SK-N-SH (cell line): ENCODE measurements around the gene FCRL6. TPM values are rescaled to one million over a fixed set of nuclear protein-coding genes. Genes with fewer than 3 reads are reported as not detected.

ENCODE experiments used
- CTCF ChIA-PET: fragments of 300-600, 350-600 bp; formaldehyde crosslinking; extraction: SDS; loops from one replicate; lab custom pipeline; 2021; lab: Yijun Ruan, JAX
- POLR2A ChIA-PET: fragments of 350-600 bp; sonication (Branson Sonifier 250); formaldehyde crosslinking; extraction: SDS; loops from one replicate; lab custom pipeline; 2020; ENCODE audit warnings: antibody characterized with exemption, inconsistent platforms; lab: Yijun Ruan, JAX
- DNase-seq: peaks from one replicate; pipeline ENCODE4 v3.0.0; 2012
- H2AFZ ChIP-seq: fragments of 200-600 bp; sonication (generic); 2 replicates; pipeline ENCODE4 v1.8.1; 2016; ENCODE audit warnings: antibody characterized with exemption, mild to moderate bottlenecking, low read depth
- H3F3A ChIP-seq: fragments of 200-600 bp; sonication (generic); replicated peaks from 2 replicates; pipeline ENCODE3; 2016; ENCODE audit warnings: antibody characterized with exemption, mild to moderate bottlenecking; ENCODE audit not compliant: insufficient read depth
- H3K27ac ChIP-seq, 2 experiments: fragments of 200-500 bp in 1 of 2; fragments of 200-600 bp in 1 of 2; sonication (Bioruptor generic) in 1 of 2; sonication (generic), shearing (Covaris generic) in 1 of 2; 2 replicates each; pipeline versions ENCODE4 v1.5.1 to v1.6.1; 2014 to 2016; ENCODE audit warnings: low read depth in 2 of 2, inconsistent platforms in 1 of 2, low read length in 1 of 2, mild to moderate bottlenecking in 1 of 2, mixed read lengths in 1 of 2
- H3K27me3 ChIP-seq: fragments of 200-600 bp; sonication (generic), shearing (Covaris generic); 2 replicates; pipeline ENCODE4 v1.6.1; 2016; ENCODE audit warnings: mixed run types; ENCODE audit not compliant: insufficient read depth
- H3K36me3 ChIP-seq, 2 experiments: fragments of 200-500 bp in 1 of 2; fragments of 200-600 bp in 1 of 2; sonication (Bioruptor generic) in 1 of 2; sonication (generic) in 1 of 2; replicated peaks in 1 of 2; 2 replicates each; pipeline versions ENCODE3 to v1.5.1; 2014 to 2016; ENCODE audit warnings: low read length in 1 of 2, mild to moderate bottlenecking in 1 of 2; ENCODE audit not compliant: insufficient read depth in 2 of 2, control insufficient read depth in 1 of 2
- H3K4me1 ChIP-seq, 2 experiments: fragments of 200-500 bp in 1 of 2; fragments of 200-600 bp in 1 of 2; sonication (Bioruptor generic) in 1 of 2; sonication (generic), shearing (Covaris generic) in 1 of 2; 2 replicates each; pipeline versions ENCODE4 v1.5.1 to v1.6.1; 2014 to 2016; ENCODE audit warnings: low read depth in 1 of 2, low read length in 1 of 2, mixed run types in 1 of 2; ENCODE audit not compliant: insufficient read depth in 2 of 2, control insufficient read depth in 1 of 2
- H3K4me2 ChIP-seq: fragments of 200-600 bp; sonication (generic), shearing (Covaris generic); 2 replicates; pipeline ENCODE4 v1.6.1; 2017; ENCODE audit warnings: mixed run types
- H3K4me3 ChIP-seq, 2 experiments: fragments of 200-500 bp in 1 of 2; fragments of 200-600 bp in 1 of 2; sonication (Bioruptor generic) in 1 of 2; sonication (generic), shearing (Covaris generic) in 1 of 2; 2 replicates each; pipeline versions ENCODE4 v1.5.1 to v1.8.1; 2014 to 2016; ENCODE audit warnings: low read depth in 2 of 2, inconsistent platforms in 1 of 2, low read length in 1 of 2, mild to moderate bottlenecking in 1 of 2, mixed read lengths in 1 of 2, moderate library complexity in 1 of 2
- H3K79me2 ChIP-seq: fragments of 200-600 bp; sonication (generic); 2 replicates; pipeline ENCODE4 v1.8.1; 2017; ENCODE audit warnings: mild to moderate bottlenecking; ENCODE audit not compliant: insufficient read depth
- H3K9ac ChIP-seq: fragments of 200-600 bp; sonication (generic); 2 replicates; pipeline ENCODE4 v1.6.1; 2017; ENCODE audit warnings: mixed run types
- H3K9me2 ChIP-seq: fragments of 200-600 bp; sonication (generic); 2 replicates; pipeline ENCODE4 v1.6.1; 2017; ENCODE audit warnings: mixed run types
- H3K9me3 ChIP-seq: fragments of 200-600 bp; sonication (generic); 2 replicates; pipeline ENCODE4 v1.6.1; 2017; ENCODE audit warnings: mixed run types, mild to moderate bottlenecking, moderate library complexity
- H4K20me1 ChIP-seq: fragments of 200-600 bp; sonication (generic); 2 replicates; pipeline ENCODE4 v1.6.1; 2017; ENCODE audit warnings: mild to moderate bottlenecking, mixed run types; ENCODE audit not compliant: insufficient read depth
- CTCF ChIP-seq: fragments of 200-600 bp; sonication (generic); IDR thresholded peaks from 2 replicates; pipeline ENCODE4 v1.6.1; 2017; ENCODE audit warnings: antibody characterized with exemption, mild to moderate bottlenecking, moderate library complexity
- FOXJ3 ChIP-seq: sonication (generic); formaldehyde crosslinking; IDR thresholded peaks from 2 replicates; pipeline ENCODE4 v1.5.1; 2020; ENCODE audit warnings: mild to moderate bottlenecking, missing genetic modification reagents
- GATA2 ChIP-seq: sonication (generic); formaldehyde crosslinking; IDR thresholded peaks from 2 replicates; pipeline ENCODE4 v1.5.0; 2020; ENCODE audit warnings: mild to moderate bottlenecking, missing genetic modification reagents
- JUND ChIP-seq: IDR thresholded peaks from 2 replicates; pipeline ENCODE4 v1.4.0; 2012
- MAX ChIP-seq: IDR thresholded peaks from 2 replicates; pipeline ENCODE4 v1.4.0; 2012; ENCODE audit warnings: low read depth
- MXI1 ChIP-seq: IDR thresholded peaks from 2 replicates; pipeline ENCODE4 v1.6.1; 2012; ENCODE audit warnings: mild to moderate bottlenecking, low read depth, low read length, improper control_type of control experiment
- RAD21 ChIP-seq: IDR thresholded peaks from 2 replicates; pipeline ENCODE4 v1.6.1; 2012; ENCODE audit warnings: mild to moderate bottlenecking, low read length
- SMC3 ChIP-seq: IDR thresholded peaks from 2 replicates; pipeline ENCODE4 v1.6.1; 2012; ENCODE audit warnings: low read depth, low read length, improper control_type of control experiment
- TEAD4 ChIP-seq: IDR thresholded peaks from 2 replicates; pipeline ENCODE4 v1.4.0; 2012; ENCODE audit warnings: mild to moderate bottlenecking, borderline replicate concordance; ENCODE audit not compliant: insufficient read depth
- YY1 ChIP-seq: IDR thresholded peaks from 2 replicates; pipeline ENCODE4 v1.4.0; 2012; ENCODE audit warnings: low read depth, mild to moderate bottlenecking
- ZBTB33 ChIP-seq: IDR thresholded peaks from 2 replicates; pipeline ENCODE4 v1.4.0; 2012; ENCODE audit warnings: low read depth, borderline replicate concordance
- WGBS: methylation state at CpG from one replicate; pipeline ENCODE4 v1.1.6; 2017; ENCODE audit warnings: low lambda C conversion rate; 5-methylcytosine and 5-hydroxymethylcytosine counted together
- polyA plus RNA-seq, 3 experiments: library from polyadenylated mRNA; depleted of rRNA; stranded (reverse); fragments of >200 nt; gene quantifications; 2 replicates each; pipeline ENCODE4 v1.2.3, GENCODE V29; 2012

FCRL6 gene
- polyA plus RNA-seq, 1 of the 3 experiments (the other 2 are of a cell fraction): not detected

- Histone ChIP-seq H3K36me3 (no peaks in the 10 kb centered on the region), H3K4me1 (peaks cover 0 to 1% of the 10 kb centered on the region in 2 experiments; a peak in 1 of 4 replicates), H3K79me2 (no peaks in the 10 kb centered on the region), H3K9me3 (no peaks in the 10 kb centered on the region), H3K4me3 (no peak overlapping the region), H2AFZ (no peak overlapping the region), H3K9ac (no peak overlapping the region), H3K27ac (no peak overlapping the region), H3K27me3 (no peaks in the 10 kb centered on the region; the same call in 1 of the 2 replicates), H3F3A (no peaks in the 10 kb centered on the region), H3K9me2 (no peaks in the 10 kb centered on the region), H3K4me2 (no peak overlapping the region), H4K20me1 (no peaks in the 10 kb centered on the region)
- no peak for TF ChIP-seq JUND
- no peak for TF ChIP-seq MXI1
- 75% methylated on average over 11 of the region's 11 CpGs for WGBS
- no peak for DNase-seq
- ChIA-PET CTCF (interaction anchor here (0.6 to 5.6 kb wide), 5 partner anchors 15 to 200 kb away, joined by 3 to 31 read pairs (median 3); no protein-coding TSS in a partner anchor), POLR2A (no interaction called here)
Observed at GRCh38 chr1:159817276-159818041, 15.3 kb downstream of the FCRL6 start.

GRCh38 chr1:159821171-159821867, 19.2 kb downstream of the FCRL6 start:
- no peak overlapping the region for H3K9ac ChIP-seq
- WGBS: 81% methylated on average over 9 of the region's 9 CpGs
- no peaks in the 10 kb centered on the region for H4K20me1 ChIP-seq
- H3K36me3 ChIP-seq: no peaks in the 10 kb centered on the region
- no peaks in the 10 kb centered on the region for H3K79me2 ChIP-seq
- no peaks in the 10 kb centered on the region for H3K27me3 ChIP-seq
- no peak overlapping the region for H3K4me2 ChIP-seq
- no peak overlapping the region for H3K27ac ChIP-seq
- CTCF ChIA-PET: interaction anchor here (0.7 to 6.3 kb wide), 28 partner anchors 8 to 651 kb away, joined by 3 to 84 read pairs (median 5); partner anchors contain the start of genes DUSP23, FCRL6 and TAGLN2
- H3K9me3 ChIP-seq: no peaks in the 10 kb centered on the region
- TF ChIP-seq MAX (no peak), GATA2 (CRISPR knock-in tag) (no peak), FOXJ3 (CRISPR knock-in tag) (no peak), RAD21 (peak; percentile 55), CTCF (peak; percentile 65), TEAD4 (no peak), YY1 (no peak), SMC3 (peak; percentile 63), ZBTB33 (no peak)
- TF ChIP-seq, all 33 proteins: peak for 3
- no peak overlapping the region for H2AFZ ChIP-seq
- H3F3A ChIP-seq: no peaks in the 10 kb centered on the region
- POLR2A ChIA-PET: no interaction called here
- peaks cover 0 to 24% of the 10 kb centered on the region in 2 experiments; a peak in 1 of 4 replicates for H3K4me1 ChIP-seq
- no peak overlapping the region for H3K4me3 ChIP-seq
- no peaks in the 10 kb centered on the region for H3K9me2 ChIP-seq
- DNase-seq: peak; percentile 53
